Parathyroid adenoma (tissue), 2 donors: ENCODE results near the gene COA8.

Experiments
- H2AFZ ChIP-seq: fragments of 300-600 bp; sonication (generic); one replicate; pipeline ENCODE4 v1.7.0; 2017; ENCODE audit warnings: antibody characterized with exemption, mild to moderate bottlenecking
- H3K27ac ChIP-seq: fragments of 300-600 bp; sonication (generic); one replicate; pipeline ENCODE4 v1.7.0; 2017
- H3K27me3 ChIP-seq: fragments of 300-600 bp; sonication (generic); one replicate; pipeline ENCODE4 v1.7.0; 2017; ENCODE audit warnings: low read length; ENCODE audit not compliant: control insufficient read depth, insufficient read depth
- H3K36me3 ChIP-seq: fragments of 300-600 bp; sonication (generic); one replicate; pipeline ENCODE4 v1.7.0; 2017; ENCODE audit warnings: low read length; ENCODE audit not compliant: control insufficient read depth, insufficient read depth
- H3K4me1 ChIP-seq: fragments of 300-600 bp; sonication (generic); one replicate; pipeline ENCODE4 v1.7.0; 2017; ENCODE audit warnings: control low read depth
- H3K4me2 ChIP-seq: fragments of 300-600 bp; sonication (generic); one replicate; pipeline ENCODE4 v1.7.0; 2017; ENCODE audit warnings: low read length
- H3K4me3 ChIP-seq: fragments of 300-600 bp; sonication (generic); one replicate; pipeline ENCODE4 v1.7.0; 2017; ENCODE audit warnings: low read depth, low read length
- H3K79me2 ChIP-seq: fragments of 300-600 bp; sonication (generic); one replicate; pipeline ENCODE4 v1.7.0; 2017; ENCODE audit warnings: control low read depth
- H3K9ac ChIP-seq: fragments of 300-600 bp; sonication (generic); one replicate; pipeline ENCODE4 v1.7.0; 2017; ENCODE audit warnings: mild to moderate bottlenecking
- H3K9me3 ChIP-seq: fragments of 300-600 bp; sonication (generic); one replicate; pipeline ENCODE4 v1.7.0; 2017; ENCODE audit warnings: low read length; ENCODE audit not compliant: control insufficient read depth
- TF ChIP-seq, protein P1 (sequence below): fragments of 300-600 bp; sonication (generic); IDR thresholded peaks from one replicate; pipeline ENCODE4 v1.7.0; 2017; ENCODE audit warnings: antibody characterized with exemption, mild to moderate bottlenecking
- donor health status: primary hyperparathyroidism.

COA8 gene

GRCh38 chr14:103541709-103542604 is 20.8 kb upstream of the COA8 start:
- Histone ChIP-seq H3K9me3 (no peaks in the 10 kb centered on the region), H3K4me1 (peaks cover 13% of the 10 kb centered on the region), H3K36me3 (no peaks in the 10 kb centered on the region), H3K79me2 (peaks cover 5% of the 10 kb centered on the region), H3K4me2 (no peak overlapping the region), H3K27ac (no peak overlapping the region), H3K9ac (no peak overlapping the region), H3K4me3 (no peak overlapping the region), H3K27me3 (no peaks in the 10 kb centered on the region), H2AFZ (no peak overlapping the region)
- TF ChIP-seq, protein P1, sequence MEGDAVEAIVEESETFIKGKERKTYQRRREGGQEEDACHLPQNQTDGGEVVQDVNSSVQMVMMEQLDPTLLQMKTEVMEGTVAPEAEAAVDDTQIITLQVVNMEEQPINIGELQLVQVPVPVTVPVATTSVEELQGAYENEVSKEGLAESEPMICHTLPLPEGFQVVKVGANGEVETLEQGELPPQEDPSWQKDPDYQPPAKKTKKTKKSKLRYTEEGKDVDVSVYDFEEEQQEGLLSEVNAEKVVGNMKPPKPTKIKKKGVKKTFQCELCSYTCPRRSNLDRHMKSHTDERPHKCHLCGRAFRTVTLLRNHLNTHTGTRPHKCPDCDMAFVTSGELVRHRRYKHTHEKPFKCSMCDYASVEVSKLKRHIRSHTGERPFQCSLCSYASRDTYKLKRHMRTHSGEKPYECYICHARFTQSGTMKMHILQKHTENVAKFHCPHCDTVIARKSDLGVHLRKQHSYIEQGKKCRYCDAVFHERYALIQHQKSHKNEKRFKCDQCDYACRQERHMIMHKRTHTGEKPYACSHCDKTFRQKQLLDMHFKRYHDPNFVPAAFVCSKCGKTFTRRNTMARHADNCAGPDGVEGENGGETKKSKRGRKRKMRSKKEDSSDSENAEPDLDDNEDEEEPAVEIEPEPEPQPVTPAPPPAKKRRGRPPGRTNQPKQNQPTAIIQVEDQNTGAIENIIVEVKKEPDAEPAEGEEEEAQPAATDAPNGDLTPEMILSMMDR = no peak

- Histone ChIP-seq H3K27me3 (no peaks in the 10 kb centered on the region), H3K9me3 (no peaks in the 10 kb centered on the region), H3K79me2 (peaks cover 5% of the 10 kb centered on the region), H2AFZ (no peak overlapping the region), H3K36me3 (no peaks in the 10 kb centered on the region), H3K4me1 (peaks cover 13% of the 10 kb centered on the region), H3K4me2 (no peak overlapping the region), H3K9ac (no peak overlapping the region), H3K4me3 (no peak overlapping the region), H3K27ac (no peak overlapping the region)
- TF ChIP-seq, protein P1 = no peak
Measured at GRCh38 chr14:103542605-103543088, 20.1 kb upstream of the COA8 start.

DNA sequence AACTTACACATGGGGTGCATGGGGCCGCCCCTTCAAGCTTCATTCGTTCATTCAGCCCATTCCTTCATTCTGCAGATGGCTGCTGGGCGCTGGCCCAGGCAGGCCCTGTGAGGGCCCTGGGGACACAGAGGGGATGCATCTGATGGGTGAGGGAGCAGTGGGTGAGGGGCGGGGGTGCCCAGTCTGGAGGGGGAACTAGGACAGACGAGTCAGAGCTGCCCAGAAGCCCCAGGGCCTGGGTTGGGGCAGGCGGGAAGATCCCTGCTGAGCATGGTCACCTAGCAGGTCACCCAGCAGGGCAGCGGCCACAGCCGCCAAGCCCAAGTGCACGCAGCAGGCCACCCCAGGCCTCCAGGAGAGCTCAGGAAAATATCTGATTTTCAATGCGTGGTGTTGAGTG is 19.6 kb upstream of the COA8 start:
- Histone ChIP-seq H3K27me3 (no peaks in the 10 kb centered on the region), H3K9ac (no peak overlapping the region), H3K27ac (no peak overlapping the region), H3K9me3 (no peaks in the 10 kb centered on the region), H3K4me3 (no peak overlapping the region), H3K4me2 (no peak overlapping the region), H3K36me3 (no peaks in the 10 kb centered on the region), H3K79me2 (peaks cover 5% of the 10 kb centered on the region), H3K4me1 (peaks cover 13% of the 10 kb centered on the region), H2AFZ (no peak overlapping the region)
- TF ChIP-seq, protein P1 = no peak

- H3K9me3 ChIP-seq = no peaks in the 10 kb centered on the region
- H3K27ac ChIP-seq = no peak overlapping the region
- H3K27me3 ChIP-seq = no peaks in the 10 kb centered on the region
- TF ChIP-seq, protein P1 = no peak
- no peak overlapping the region for H3K9ac ChIP-seq
- no peak overlapping the region for H3K4me3 ChIP-seq
- no peak overlapping the region for H3K4me2 ChIP-seq
- H3K4me1 ChIP-seq = peaks cover 8% of the 10 kb centered on the region
- no peak overlapping the region for H2AFZ ChIP-seq
- H3K79me2 ChIP-seq = peaks cover 5% of the 10 kb centered on the region
- H3K36me3 ChIP-seq = no peaks in the 10 kb centered on the region
Measured at GRCh38 chr14:103543721-103544387, 18.9 kb upstream of the COA8 start.
